ENCODE results near the gene CD209. TPM values are rescaled to one million over a fixed set of nuclear protein-coding genes. Genes with fewer than 3 reads are reported as not detected.
"Not testable (repeated sequence)": the region's sequence is repeated elsewhere in the genome, so short reads cannot be mapped to it uniquely, and the experiment has no call there.

The CD209 gene
- polyA plus RNA-seq, 4 donors: 0.67 to 13.6 (median 3.3) TPM

GRCh38 chr19:7778081-7778480, 30.7 kb upstream of the CD209 start:
- FAIRE-seq: no peak
- no peak for DNase-seq
- WGBS, 3 donors: 55 to 64% (median 63%) methylated on average over 5 of the region's 5 CpGs
- Histone ChIP-seq H3K27me3 (ENCODE audit: control insufficient read depth in 3 of 3, insufficient read depth in 3 of 3, low read length in 3 of 3) (peaks cover 0 to 19% (median 10%) of the 10 kb centered on the region in 3 donors), H3K36me3 (ENCODE audit: control insufficient read depth in 3 of 3, insufficient read depth in 2 of 3, low read depth in 1 of 3, low read length in 3 of 3) (no peaks in the 10 kb centered on the region), H3K4me1 (ENCODE audit: control insufficient read depth in 3 of 3, insufficient read depth in 2 of 3, low read depth in 1 of 3, low read length in 2 of 3) (no peaks in the 10 kb centered on the region), H3K9me3 (ENCODE audit: control insufficient read depth in 2 of 2, insufficient read depth in 1 of 2, low read depth in 1 of 2, low read length in 1 of 2) (no peaks in the 10 kb centered on the region), H3K4me3 (ENCODE audit: low read depth in 1 of 3, low read length in 3 of 3) (no peak overlapping the region), H3K27ac (ENCODE audit: low read depth in 1 of 3, low read length in 2 of 3) (no peak overlapping the region)

GRCh38 chr19:7775761-7776160, 28.4 kb upstream of the CD209 start:
- 88 to 93% (median 90%) methylated on average over 9 of the region's 9 CpGs for WGBS, 3 donors
- Histone ChIP-seq H3K36me3 (ENCODE audit: control insufficient read depth in 3 of 3, insufficient read depth in 2 of 3, low read depth in 1 of 3, low read length in 3 of 3) (no peaks in the 10 kb centered on the region), H3K27me3 (ENCODE audit: control insufficient read depth in 3 of 3, insufficient read depth in 3 of 3, low read length in 3 of 3) (peaks cover 0 to 11% (median 3%) of the 10 kb centered on the region in 3 donors), H3K9me3 (ENCODE audit: control insufficient read depth in 2 of 2, insufficient read depth in 1 of 2, low read depth in 1 of 2, low read length in 1 of 2) (no peaks in the 10 kb centered on the region), H3K4me1 (ENCODE audit: control insufficient read depth in 3 of 3, insufficient read depth in 2 of 3, low read depth in 1 of 3, low read length in 2 of 3) (no peaks in the 10 kb centered on the region), H3K27ac (ENCODE audit: low read depth in 1 of 3, low read length in 2 of 3) (no peak overlapping the region), H3K4me3 (ENCODE audit: low read depth in 1 of 3, low read length in 3 of 3) (no peak overlapping the region)
- FAIRE-seq: no peak
- DNase-seq: no peak

GRCh38 chr19:7773841-7774240, 26.5 kb upstream of the CD209 start:
- no peak overlapping the region for H3K27ac ChIP-seq (ENCODE audit: low read depth in 1 of 3, low read length in 2 of 3)
- no peak for FAIRE-seq

GRCh38 chr19:7772752-7773291, 25.5 kb upstream of the CD209 start:
- no peak overlapping the region for H3K27ac ChIP-seq (ENCODE audit: low read depth in 1 of 3, low read length in 2 of 3)
- no peaks in the 10 kb centered on the region for H3K36me3 ChIP-seq (ENCODE audit: control insufficient read depth in 3 of 3, insufficient read depth in 2 of 3, low read depth in 1 of 3, low read length in 3 of 3)
- no peaks in the 10 kb centered on the region for H3K9me3 ChIP-seq (ENCODE audit: control insufficient read depth in 2 of 2, insufficient read depth in 1 of 2, low read depth in 1 of 2, low read length in 1 of 2)
- peaks cover 0 to 3% (median 2%) of the 10 kb centered on the region in 3 donors for H3K27me3 ChIP-seq (ENCODE audit: control insufficient read depth in 3 of 3, insufficient read depth in 3 of 3, low read length in 3 of 3)
- WGBS, 3 donors: 7 to 24% (median 11%) methylated on average over 8 of the region's 8 CpGs
- FAIRE-seq (no peak), DNase-seq (peak; percentile 62 to 85)
- no peak overlapping the region for H3K4me3 ChIP-seq (ENCODE audit: low read depth in 1 of 3, low read length in 3 of 3)
- no peaks in the 10 kb centered on the region for H3K4me1 ChIP-seq (ENCODE audit: control insufficient read depth in 3 of 3, insufficient read depth in 2 of 3, low read depth in 1 of 3, low read length in 2 of 3)

More at GRCh38 chr19:7773841-7774240, 26.5 kb upstream of the CD209 start:
- DNase-seq: no peak
- H3K36me3 ChIP-seq (ENCODE audit: control insufficient read depth in 3 of 3, insufficient read depth in 2 of 3, low read depth in 1 of 3, low read length in 3 of 3): no peaks in the 10 kb centered on the region
- peaks cover 0 to 5% (median 3%) of the 10 kb centered on the region in 3 donors for H3K27me3 ChIP-seq (ENCODE audit: control insufficient read depth in 3 of 3, insufficient read depth in 3 of 3, low read length in 3 of 3)
- no peaks in the 10 kb centered on the region for H3K4me1 ChIP-seq (ENCODE audit: control insufficient read depth in 3 of 3, insufficient read depth in 2 of 3, low read depth in 1 of 3, low read length in 2 of 3)
- H3K4me3 ChIP-seq (ENCODE audit: low read depth in 1 of 3, low read length in 3 of 3): no peak overlapping the region
- no peaks in the 10 kb centered on the region for H3K9me3 ChIP-seq (ENCODE audit: control insufficient read depth in 2 of 2, insufficient read depth in 1 of 2, low read depth in 1 of 2, low read length in 1 of 2)
- WGBS, 3 donors: 29 to 62% (median 51%) methylated on average over 9 of the region's 9 CpGs

- Histone ChIP-seq H3K4me3 (ENCODE audit: low read depth in 1 of 3, low read length in 3 of 3) (no peak overlapping the region), H3K36me3 (ENCODE audit: control insufficient read depth in 3 of 3, insufficient read depth in 2 of 3, low read depth in 1 of 3, low read length in 3 of 3) (no peaks in the 10 kb centered on the region), H3K4me1 (ENCODE audit: control insufficient read depth in 3 of 3, insufficient read depth in 2 of 3, low read depth in 1 of 3, low read length in 2 of 3) (no peaks in the 10 kb centered on the region), H3K9me3 (ENCODE audit: control insufficient read depth in 2 of 2, insufficient read depth in 1 of 2, low read depth in 1 of 2, low read length in 1 of 2) (no peaks in the 10 kb centered on the region), H3K27ac (ENCODE audit: low read depth in 1 of 3, low read length in 2 of 3) (no peak overlapping the region), H3K27me3 (ENCODE audit: control insufficient read depth in 3 of 3, insufficient read depth in 3 of 3, low read length in 3 of 3) (peaks cover 0 to 2% (median 0%) of the 10 kb centered on the region in 3 donors)
- no peak for DNase-seq
- no peak for FAIRE-seq
- WGBS, 3 donors: 64 to 74% (median 70%) methylated on average over 8 of the region's 8 CpGs
Measured at GRCh38 chr19:7771072-7771471, 23.7 kb upstream of the CD209 start.

- Histone ChIP-seq H3K36me3 (ENCODE audit: control insufficient read depth in 3 of 3, insufficient read depth in 2 of 3, low read depth in 1 of 3, low read length in 3 of 3) (no peaks in the 10 kb centered on the region), H3K27ac (ENCODE audit: low read depth in 1 of 3, low read length in 2 of 3) (no peak overlapping the region), H3K27me3 (ENCODE audit: control insufficient read depth in 3 of 3, insufficient read depth in 3 of 3, low read length in 3 of 3) (no peaks in the 10 kb centered on the region), H3K9me3 (ENCODE audit: control insufficient read depth in 2 of 2, insufficient read depth in 1 of 2, low read depth in 1 of 2, low read length in 1 of 2) (no peaks in the 10 kb centered on the region), H3K4me3 (ENCODE audit: low read depth in 1 of 3, low read length in 3 of 3) (no peak overlapping the region), H3K4me1 (ENCODE audit: control insufficient read depth in 3 of 3, insufficient read depth in 2 of 3, low read depth in 1 of 3, low read length in 2 of 3) (no peaks in the 10 kb centered on the region)
- no peak for DNase-seq
- 78 to 86% (median 79%) methylated on average over 2 of the region's 2 CpGs for WGBS, 3 donors
- no peak for FAIRE-seq
Measured at GRCh38 chr19:7769171-7769570, 21.8 kb upstream of the CD209 start.

GRCh38 chr19:7767487-7767886, 20.2 kb upstream of the CD209 start:
- Histone ChIP-seq H3K27ac (ENCODE audit: low read depth in 1 of 3, low read length in 2 of 3) (no peak overlapping the region), H3K9me3 (ENCODE audit: control insufficient read depth in 2 of 2, insufficient read depth in 1 of 2, low read depth in 1 of 2, low read length in 1 of 2) (no peaks in the 10 kb centered on the region), H3K36me3 (ENCODE audit: control insufficient read depth in 3 of 3, insufficient read depth in 2 of 3, low read depth in 1 of 3, low read length in 3 of 3) (no peaks in the 10 kb centered on the region), H3K4me3 (ENCODE audit: low read depth in 1 of 3, low read length in 3 of 3) (no peak overlapping the region), H3K4me1 (ENCODE audit: control insufficient read depth in 3 of 3, insufficient read depth in 2 of 3, low read depth in 1 of 3, low read length in 2 of 3) (no peaks in the 10 kb centered on the region), H3K27me3 (ENCODE audit: control insufficient read depth in 3 of 3, insufficient read depth in 3 of 3, low read length in 3 of 3) (no peaks in the 10 kb centered on the region)
- FAIRE-seq: no peak
- no peak for DNase-seq
- 64 to 74% (median 70%) methylated on average over 4 of the region's 4 CpGs for WGBS, 3 donors

- no peak for FAIRE-seq
Measured at GRCh38 chr19:7766535-7766934, 19.2 kb upstream of the CD209 start.

GRCh38 chr19:7765043-7765442, 17.7 kb upstream of the CD209 start:
- not testable (repeated sequence) for H3K4me1 ChIP-seq (ENCODE audit: control insufficient read depth in 3 of 3, insufficient read depth in 2 of 3, low read depth in 1 of 3, low read length in 2 of 3); H3K27ac ChIP-seq (ENCODE audit: low read depth in 1 of 3, low read length in 2 of 3)
- 78 to 95% (median 80%) methylated on average over 2 of the region's 2 CpGs for WGBS, 3 donors

More at GRCh38 chr19:7766535-7766934, 19.2 kb upstream of the CD209 start:
- Histone ChIP-seq H3K9me3 (ENCODE audit: control insufficient read depth in 2 of 2, insufficient read depth in 1 of 2, low read depth in 1 of 2, low read length in 1 of 2) (no peaks in the 10 kb centered on the region), H3K27ac (ENCODE audit: low read depth in 1 of 3, low read length in 2 of 3) (no peak overlapping the region), H3K4me1 (ENCODE audit: control insufficient read depth in 3 of 3, insufficient read depth in 2 of 3, low read depth in 1 of 3, low read length in 2 of 3) (no peaks in the 10 kb centered on the region), H3K36me3 (ENCODE audit: control insufficient read depth in 3 of 3, insufficient read depth in 2 of 3, low read depth in 1 of 3, low read length in 3 of 3) (no peaks in the 10 kb centered on the region), H3K27me3 (ENCODE audit: control insufficient read depth in 3 of 3, insufficient read depth in 3 of 3, low read length in 3 of 3) (no peaks in the 10 kb centered on the region), H3K4me3 (ENCODE audit: low read depth in 1 of 3, low read length in 3 of 3) (no peak overlapping the region)
- WGBS, 3 donors: 66 to 78% (median 69%) methylated on average over 11 of the region's 11 CpGs
- no peak for DNase-seq

More at GRCh38 chr19:7765043-7765442, 17.7 kb upstream of the CD209 start:
- H3K27me3 ChIP-seq (ENCODE audit: control insufficient read depth in 3 of 3, insufficient read depth in 3 of 3, low read length in 3 of 3); H3K9me3 ChIP-seq (ENCODE audit: control insufficient read depth in 2 of 2, insufficient read depth in 1 of 2, low read depth in 1 of 2, low read length in 1 of 2); DNase-seq; FAIRE-seq; H3K4me3 ChIP-seq (ENCODE audit: low read depth in 1 of 3, low read length in 3 of 3); H3K36me3 ChIP-seq (ENCODE audit: control insufficient read depth in 3 of 3, insufficient read depth in 2 of 3, low read depth in 1 of 3, low read length in 3 of 3): not testable (repeated sequence)

Data from small intestine (tissue), 7 donors.